Endothelial cell of umbilical vein (primary cell): ENCODE data around the gene ALK. TPM values are rescaled to one million over a fixed set of nuclear protein-coding genes. Genes with fewer than 3 reads are reported as not detected.

Experiments
- BruUV-seq: library from RNA; stranded (reverse); fragments of 400-500 nt; replicated peaks from 2 replicates; lab custom pipeline; 2021; lab: Mats Ljungman, UMichigan
- CTCF ChIA-PET: fragments of 300-600, 350-600 bp; sonication (Branson Sonifier 250); formaldehyde crosslinking; loops from one replicate; lab custom pipeline; 2021; ENCODE audit warnings: antibody characterized with exemption, inconsistent platforms; lab: Charles Lee
- POLR2A ChIA-PET: fragments of 300-600, 350-600 bp; sonication (Branson Sonifier 250); formaldehyde crosslinking; loops from one replicate; lab custom pipeline; 2021; ENCODE audit warnings: antibody characterized with exemption, inconsistent platforms; lab: Charles Lee
- DNase-seq: peaks from one replicate; pipeline ENCODE4 v3.0.0-alpha.2; 2011; ENCODE audit warnings: low read depth, low spot score
- FAIRE-seq: peaks from 2 replicates; lab custom pipeline; 2011; peaks lifted over from hg19 to GRCh38; lab: Jason Lieb, UNC
- H2AFZ ChIP-seq: 2 replicates; pipeline ENCODE4 v1.6.0; 2012; ENCODE audit warnings: low read depth, low read length, control low read depth, inconsistent platforms
- H3K27ac ChIP-seq: 2 replicates; pipeline ENCODE4 v1.5.1; 2011; ENCODE audit warnings: low read depth, mild to moderate bottlenecking, control low read depth, low read length, moderate library complexity; ENCODE audit not compliant: insufficient read depth
- H3K27me3 ChIP-seq, 2 experiments: 2 replicates each; pipeline versions ENCODE4 v1.6.0 to v1.6.1; 2011; ENCODE audit warnings: low read length in 2 of 2, mixed read lengths in 1 of 2; ENCODE audit not compliant: control insufficient read depth in 2 of 2, insufficient read depth in 2 of 2
- H3K36me3 ChIP-seq, 2 experiments: 2 replicates in 1 of 2; 3 replicates in 1 of 2; pipeline ENCODE4 v1.5.1; 2011; ENCODE audit warnings: low read length in 2 of 2, mild to moderate bottlenecking in 1 of 2, moderate library complexity in 1 of 2; ENCODE audit not compliant: control insufficient read depth in 2 of 2, insufficient read depth in 2 of 2; ENCODE audit errors: extremely low read depth in 1 of 2
- H3K4me1 ChIP-seq: 3 replicates; pipeline ENCODE4 v1.5.1; 2011; ENCODE audit warnings: mild to moderate bottlenecking, low read length; ENCODE audit not compliant: control insufficient read depth, insufficient read depth; ENCODE audit errors: extremely low read depth
- H3K4me2 ChIP-seq: 2 replicates; pipeline ENCODE4 v1.6.1; 2011; ENCODE audit warnings: low read length, control low read depth, mixed read lengths; ENCODE audit not compliant: insufficient read depth
- H3K4me3 ChIP-seq, 3 experiments: fragments of 200-600 bp in 1 of 3; sonication (generic), shearing (Covaris generic) in 1 of 3; replicated peaks in 1 of 3; 2 replicates each; pipeline ENCODE4 v1.5.1; 2011 to 2016; ENCODE audit warnings: control low read depth in 3 of 3, low read length in 3 of 3, mild to moderate bottlenecking in 2 of 3, inconsistent platforms in 1 of 3, low read depth in 1 of 3, moderate library complexity in 1 of 3; ENCODE audit not compliant: insufficient read depth in 1 of 3
- H3K79me2 ChIP-seq: 2 replicates; pipeline ENCODE4 v1.6.0; 2012; ENCODE audit warnings: low read length, inconsistent platforms; ENCODE audit not compliant: control insufficient read depth, insufficient read depth
- H3K9ac ChIP-seq: replicated peaks from 2 replicates; pipeline ENCODE3; 2011; ENCODE audit warnings: low read length, control low read depth; ENCODE audit not compliant: insufficient read depth; ENCODE audit errors: extremely low read depth
- H3K9me1 ChIP-seq: replicated peaks from 3 replicates; pipeline ENCODE4 v1.6.0; 2011; ENCODE audit warnings: mild to moderate bottlenecking, low read length; ENCODE audit not compliant: control insufficient read depth, insufficient read depth; ENCODE audit errors: extremely low read depth
- H3K9me3 ChIP-seq: replicated peaks from 2 replicates; pipeline ENCODE4 v1.5.1; 2012; ENCODE audit warnings: low read length, inconsistent platforms; ENCODE audit not compliant: control insufficient read depth, insufficient read depth
- H4K20me1 ChIP-seq: replicated peaks from 2 replicates; pipeline ENCODE3; 2011; ENCODE audit warnings: mild to moderate bottlenecking, low read length; ENCODE audit not compliant: control insufficient read depth, insufficient read depth; ENCODE audit errors: extremely low read depth
- EZH2 ChIP-seq: IDR thresholded peaks from 2 replicates; pipeline ENCODE4 v1.6.1; 2012; ENCODE audit warnings: borderline replicate concordance, low read depth, mild to moderate bottlenecking, moderate library complexity, low read length, inconsistent platforms; ENCODE audit not compliant: severe bottlenecking
- GATA2 ChIP-seq: IDR thresholded peaks from 2 replicates; pipeline ENCODE4 v1.7.0; 2011; ENCODE audit warnings: low read depth, mild to moderate bottlenecking, moderate library complexity, mixed read lengths, low read length; ENCODE audit not compliant: insufficient read length, insufficient read depth
- JUN ChIP-seq: IDR thresholded peaks from 2 replicates; pipeline ENCODE4 v1.6.1; 2011; ENCODE audit warnings: borderline replicate concordance, low read depth; ENCODE audit not compliant: insufficient read length, insufficient read depth
- MYC ChIP-seq: IDR thresholded peaks from one replicate; pipeline ENCODE4 v1.6.1; 2011; ENCODE audit warnings: mild to moderate bottlenecking, low read depth, low read length
- POLR2A ChIP-seq: IDR thresholded peaks from 2 replicates; pipeline ENCODE4 v1.6.1; 2012; ENCODE audit warnings: low read depth, mild to moderate bottlenecking, control low read depth, low read length
- POLR2AphosphoS5 ChIP-seq: IDR thresholded peaks from 2 replicates; pipeline ENCODE4 v1.6.1; 2012; ENCODE audit warnings: low read depth, mild to moderate bottlenecking, control low read depth, low read length, moderate library complexity; ENCODE audit not compliant: insufficient read depth
- dilution Hi-C: fragments of 300-500 bp; cut with MboI; formaldehyde crosslinking; loops from one replicate; pipeline ENCODE4 v1.15.0; 2019; ENCODE audit warnings: low sequenced_read_pairs; ENCODE audit not compliant: extremely low pct_ligation_motif_present
- intact Hi-C: fragments of 100-400 bp; cut with micrococcal nuclease; formaldehyde crosslinking; loops from one replicate; pipeline ENCODE4 v1.10.0; 2022
- polyA plus RNA-seq, 4 experiments: library from polyadenylated mRNA; depleted of rRNA in 3 of 4; stranded (reverse) in 3 of 4; unstranded in 1 of 4; fragments of >200 nt; gene quantifications; 2 replicates each; pipeline versions ENCODE4 v1.2.1 to v1.2.3, GENCODE V29; 2011 to 2012; ENCODE audit warnings: missing spikeins in 1 of 4
- total RNA-seq: library from RNA; stranded (reverse); gene quantifications from 2 replicates; pipeline ENCODE4 v1.2.3, GENCODE V29; 2021

ALK gene
- total and polyA plus RNA-seq, 2 donors (not counting 3 experiments of a cell fraction or from before 2014, with no cell fraction given): not detected

GRCh38 chr2:29562896-29563295, 358.5 kb downstream of the ALK start:
- H3K36me3 ChIP-seq: no peaks in the 10 kb centered on the region
- H3K4me3 ChIP-seq: no peak overlapping the region
- H3K4me2 ChIP-seq: no peak overlapping the region
- ChIA-PET CTCF (no interaction called here), POLR2A (no interaction called here)
- peaks cover 3% of the 10 kb centered on the region for H3K9me3 ChIP-seq
- no TSS peak for BruUV-seq
- intact Hi-C loops (no loop called here), dilution Hi-C loops (no loop called here)
- H3K4me1 ChIP-seq: no peaks in the 10 kb centered on the region
- H3K27me3 ChIP-seq: no peaks in the 10 kb centered on the region
- DNase-seq (no peak), FAIRE-seq (no peak)
- no peak overlapping the region for H3K27ac ChIP-seq
- H3K9ac ChIP-seq: no peak overlapping the region
- no peaks in the 10 kb centered on the region for H3K79me2 ChIP-seq
- TF ChIP-seq POLR2AphosphoS5 (no peak), GATA2 (no peak), JUN (no peak), POLR2A (no peak)
- no peaks in the 10 kb centered on the region for H3K9me1 ChIP-seq
- H2AFZ ChIP-seq: no peak overlapping the region
- H4K20me1 ChIP-seq: no peaks in the 10 kb centered on the region

GRCh38 chr2:29562319-29562718, 359.1 kb downstream of the ALK start:
- ChIA-PET POLR2A (no interaction called here), CTCF (no interaction called here)
- H3K4me1 ChIP-seq: no peaks in the 10 kb centered on the region
- H3K79me2 ChIP-seq: no peaks in the 10 kb centered on the region
- no peak overlapping the region for H3K27ac ChIP-seq
- intact Hi-C loops: no loop called here
- no peaks in the 10 kb centered on the region for H3K27me3 ChIP-seq
- no peaks in the 10 kb centered on the region for H3K36me3 ChIP-seq
- TF ChIP-seq JUN: no peak
- no peak for TF ChIP-seq MYC
- no peak for TF ChIP-seq GATA2
- TF ChIP-seq EZH2: no peak
- H4K20me1 ChIP-seq: no peaks in the 10 kb centered on the region
- BruUV-seq: no TSS peak
- no peaks in the 10 kb centered on the region for H3K9me1 ChIP-seq
- no peak overlapping the region for H3K4me3 ChIP-seq
- no peak for DNase-seq
- no peak overlapping the region for H2AFZ ChIP-seq
- dilution Hi-C loops: no loop called here
- no peak overlapping the region for H3K4me2 ChIP-seq
- FAIRE-seq: no peak
- peaks cover 3% of the 10 kb centered on the region for H3K9me3 ChIP-seq
- H3K9ac ChIP-seq: no peak overlapping the region
